ENCODE measurements around the gene KCNJ2. TPM values are rescaled to one million over a fixed set of nuclear protein-coding genes. Genes with fewer than 3 reads are reported as not detected.

Gene KCNJ2
- total and polyA plus RNA-seq, 3 donors from 2014 or later = 0.58 to 1.1 (median 0.79) TPM

DNA sequence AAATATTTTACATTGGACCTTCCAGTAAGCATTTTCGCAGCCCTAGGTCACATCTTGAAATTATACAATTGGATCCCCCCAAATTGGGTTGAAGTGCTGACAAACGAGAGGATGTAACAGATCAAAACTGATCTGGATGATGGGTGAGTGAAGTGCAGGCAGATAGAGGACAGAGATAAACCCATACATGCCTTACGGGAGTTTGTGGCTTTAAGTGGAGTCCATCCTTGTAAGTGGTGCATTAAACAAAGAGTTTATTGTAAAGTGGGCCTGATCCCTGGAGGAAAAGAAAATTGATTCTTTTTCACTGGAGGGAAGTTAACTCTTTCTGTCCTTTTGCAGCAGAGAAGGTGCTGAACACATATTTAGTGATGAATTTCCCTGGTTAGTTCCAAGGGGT is 39.0 kb upstream of the KCNJ2 start:
- intact Hi-C loops (cut with DNase I; ENCODE audit: low total_unique reads) = no loop called here
- no peak for DNase-seq
- 73 to 74% methylated on average over 3 of the region's 3 CpGs for WGBS, 2 donors
- TF ChIP-seq, protein P1, sequence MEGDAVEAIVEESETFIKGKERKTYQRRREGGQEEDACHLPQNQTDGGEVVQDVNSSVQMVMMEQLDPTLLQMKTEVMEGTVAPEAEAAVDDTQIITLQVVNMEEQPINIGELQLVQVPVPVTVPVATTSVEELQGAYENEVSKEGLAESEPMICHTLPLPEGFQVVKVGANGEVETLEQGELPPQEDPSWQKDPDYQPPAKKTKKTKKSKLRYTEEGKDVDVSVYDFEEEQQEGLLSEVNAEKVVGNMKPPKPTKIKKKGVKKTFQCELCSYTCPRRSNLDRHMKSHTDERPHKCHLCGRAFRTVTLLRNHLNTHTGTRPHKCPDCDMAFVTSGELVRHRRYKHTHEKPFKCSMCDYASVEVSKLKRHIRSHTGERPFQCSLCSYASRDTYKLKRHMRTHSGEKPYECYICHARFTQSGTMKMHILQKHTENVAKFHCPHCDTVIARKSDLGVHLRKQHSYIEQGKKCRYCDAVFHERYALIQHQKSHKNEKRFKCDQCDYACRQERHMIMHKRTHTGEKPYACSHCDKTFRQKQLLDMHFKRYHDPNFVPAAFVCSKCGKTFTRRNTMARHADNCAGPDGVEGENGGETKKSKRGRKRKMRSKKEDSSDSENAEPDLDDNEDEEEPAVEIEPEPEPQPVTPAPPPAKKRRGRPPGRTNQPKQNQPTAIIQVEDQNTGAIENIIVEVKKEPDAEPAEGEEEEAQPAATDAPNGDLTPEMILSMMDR (IDR thresholded peaks at IDR 0.05) = no peak
- TF ChIP-seq POLR2A (IDR thresholded peaks at IDR 0.05) = no peak
- Histone ChIP-seq H3K4me3 (no peak overlapping the region), H3K9me3 (no peaks in the 10 kb centered on the region), H3K27ac (no peak overlapping the region), H3K27me3 (no peaks in the 10 kb centered on the region), H3K4me1 (no peaks in the 10 kb centered on the region), H3K36me3 (ENCODE audit: low read depth, missing control alignments) (no peaks in the 10 kb centered on the region)

DNA sequence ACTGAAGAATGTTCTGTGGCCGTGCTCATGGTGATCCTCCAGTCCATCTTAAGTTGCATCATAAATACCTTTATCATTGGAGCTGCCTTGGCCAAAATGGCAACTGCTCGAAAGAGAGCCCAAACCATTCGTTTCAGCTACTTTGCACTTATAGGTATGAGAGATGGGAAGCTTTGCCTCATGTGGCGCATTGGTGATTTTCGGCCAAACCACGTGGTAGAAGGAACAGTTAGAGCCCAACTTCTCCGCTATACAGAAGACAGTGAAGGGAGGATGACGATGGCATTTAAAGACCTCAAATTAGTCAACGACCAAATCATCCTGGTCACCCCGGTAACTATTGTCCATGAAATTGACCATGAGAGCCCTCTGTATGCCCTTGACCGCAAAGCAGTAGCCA is 36.8 kb upstream of the KCNJ2 start:
- intact Hi-C loops (cut with DNase I; ENCODE audit: low total_unique reads) = no loop called here
- Histone ChIP-seq H3K27me3 (no peaks in the 10 kb centered on the region), H3K36me3 (ENCODE audit: low read depth, missing control alignments) (no peaks in the 10 kb centered on the region), H3K4me1 (peaks cover 5% of the 10 kb centered on the region), H3K27ac (no peak overlapping the region), H3K9me3 (no peaks in the 10 kb centered on the region), H3K4me3 (no peak overlapping the region)
- 96 to 97% methylated on average over 11 of the region's 11 CpGs for WGBS, 2 donors
- DNase-seq = no peak
- no peak for TF ChIP-seq POLR2A (IDR thresholded peaks at IDR 0.05)
- TF ChIP-seq, protein P1 (IDR thresholded peaks at IDR 0.05) = no peak

DNA sequence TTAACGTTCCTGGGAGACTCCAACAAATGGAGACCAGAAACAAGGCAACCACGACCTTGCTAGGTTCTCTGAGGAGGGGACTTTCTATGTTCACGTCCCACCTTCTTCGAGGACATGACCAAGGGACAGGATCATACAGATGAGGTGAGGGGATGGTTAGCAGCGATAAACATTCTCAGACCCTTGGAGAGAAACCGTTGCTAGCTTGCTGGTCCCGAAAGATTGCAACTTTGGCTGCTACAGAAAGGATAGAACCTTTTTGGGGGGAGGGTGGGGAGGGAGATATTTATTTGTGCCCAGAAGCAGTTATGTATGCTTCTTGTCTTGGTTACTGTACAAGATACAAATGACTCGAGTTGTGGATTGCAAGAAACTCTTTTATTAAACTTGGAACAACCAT is 35.3 kb upstream of the KCNJ2 start:
- H3K27me3 ChIP-seq = no peaks in the 10 kb centered on the region
- no peak for DNase-seq
- H3K4me3 ChIP-seq = no peak overlapping the region
- H3K27ac ChIP-seq = no peak overlapping the region
- TF ChIP-seq POLR2A (IDR thresholded peaks at IDR 0.05) = no peak
- TF ChIP-seq, protein P1 (IDR thresholded peaks at IDR 0.05) = no peak
- H3K9me3 ChIP-seq = no peaks in the 10 kb centered on the region
- intact Hi-C loops (cut with DNase I; ENCODE audit: low total_unique reads) = no loop called here
- H3K36me3 ChIP-seq (ENCODE audit: low read depth, missing control alignments) = no peaks in the 10 kb centered on the region
- H3K4me1 ChIP-seq = peaks cover 5% of the 10 kb centered on the region
- 81 to 84% methylated on average over 8 of the region's 8 CpGs for WGBS, 2 donors

DNA sequence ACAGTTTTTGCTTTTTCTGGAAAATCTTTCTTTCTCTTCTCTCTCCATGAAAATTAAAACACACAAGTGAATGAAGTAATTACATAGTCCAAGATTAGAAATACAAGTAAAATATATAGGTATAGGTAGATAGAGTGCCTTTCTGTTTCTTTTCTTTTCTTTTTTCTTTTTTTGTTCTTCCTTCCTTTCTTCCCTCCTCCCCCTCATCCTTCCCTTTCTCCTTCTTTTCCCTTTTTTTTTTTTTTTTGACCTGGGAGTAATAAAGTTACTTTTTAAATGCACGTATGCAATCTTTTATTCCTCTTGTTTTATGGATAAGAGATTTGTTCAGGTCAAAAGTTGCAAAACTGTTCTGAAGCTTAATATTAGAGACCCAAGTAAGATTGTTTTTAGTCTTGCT is 34.6 kb upstream of the KCNJ2 start:
- no peak overlapping the region for H3K4me3 ChIP-seq
- H3K27me3 ChIP-seq = no peaks in the 10 kb centered on the region
- DNase-seq = no peak
- intact Hi-C loops (cut with DNase I; ENCODE audit: low total_unique reads) = no loop called here
- no peaks in the 10 kb centered on the region for H3K36me3 ChIP-seq (ENCODE audit: low read depth, missing control alignments)
- no peak overlapping the region for H3K27ac ChIP-seq
- peaks cover 5% of the 10 kb centered on the region for H3K4me1 ChIP-seq
- WGBS, 2 donors = 70 to 87% methylated on average over 1 of the region's 1 CpG
- no peaks in the 10 kb centered on the region for H3K9me3 ChIP-seq
- no peak for TF ChIP-seq POLR2A (IDR thresholded peaks at IDR 0.05)
- TF ChIP-seq, protein P1 (IDR thresholded peaks at IDR 0.05) = no peak

DNA sequence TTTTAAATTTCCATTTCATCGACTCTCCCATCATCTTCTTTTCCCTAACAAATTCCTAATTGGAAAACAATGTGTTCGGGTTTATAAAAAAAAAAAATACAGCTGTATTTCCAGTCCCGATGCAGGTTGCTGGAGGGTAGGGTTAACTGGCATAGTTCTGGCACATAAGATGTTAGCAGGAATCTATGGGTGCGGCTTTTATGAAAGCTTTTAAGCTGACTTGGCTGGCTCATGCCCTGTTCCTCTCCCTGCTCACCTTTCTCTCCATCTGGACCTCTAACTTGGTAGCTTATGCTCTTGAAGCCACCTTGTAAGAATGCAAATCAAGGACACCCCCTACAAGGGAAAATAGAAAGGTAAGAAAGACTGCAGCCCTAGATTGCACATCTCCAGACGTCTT is 33.2 kb upstream of the KCNJ2 start:
- no peak for DNase-seq
- no peak for TF ChIP-seq POLR2A (IDR thresholded peaks at IDR 0.05)
- TF ChIP-seq, protein P1 (IDR thresholded peaks at IDR 0.05) = no peak
- WGBS, 2 donors = 84 to 95% methylated on average over 5 of the region's 5 CpGs
- Histone ChIP-seq H3K27ac (no peak overlapping the region), H3K4me1 (peaks cover 5% of the 10 kb centered on the region), H3K4me3 (no peak overlapping the region), H3K9me3 (no peaks in the 10 kb centered on the region), H3K27me3 (no peaks in the 10 kb centered on the region), H3K36me3 (ENCODE audit: low read depth, missing control alignments) (no peaks in the 10 kb centered on the region)
- intact Hi-C loops (cut with DNase I; ENCODE audit: low total_unique reads) = no loop called here
